WI38 (cell line): Measurements from ENCODE around the gene BICRA.

Source experiments
- H3K4me3 ChIP-seq: 2 replicates; pipeline ENCODE4 v1.5.1; 2011; ENCODE audit warnings: low read depth, mild to moderate bottlenecking, control low read depth, low read length
- TF ChIP-seq, protein P1 (sequence below): IDR thresholded peaks from 2 replicates; pipeline ENCODE4 v1.5.1; 2012; ENCODE audit warnings: low read depth, mild to moderate bottlenecking, control low read depth, low read length

BICRA gene

DNA sequence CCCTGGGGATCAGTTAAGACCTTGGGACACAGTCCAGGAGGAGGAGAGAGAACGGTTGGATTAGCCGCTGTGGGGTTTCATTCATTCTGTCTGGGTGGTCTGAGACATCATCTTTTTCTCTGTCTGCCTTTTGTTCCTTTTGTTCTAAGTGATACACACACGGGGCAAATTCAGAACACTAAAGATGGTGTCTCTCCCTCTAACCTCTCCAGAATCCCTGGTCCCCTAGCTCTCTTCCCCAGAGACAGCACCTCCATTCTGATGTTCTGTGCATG, 5.0 kb downstream of the BICRA start:
- TF ChIP-seq, protein P1, sequence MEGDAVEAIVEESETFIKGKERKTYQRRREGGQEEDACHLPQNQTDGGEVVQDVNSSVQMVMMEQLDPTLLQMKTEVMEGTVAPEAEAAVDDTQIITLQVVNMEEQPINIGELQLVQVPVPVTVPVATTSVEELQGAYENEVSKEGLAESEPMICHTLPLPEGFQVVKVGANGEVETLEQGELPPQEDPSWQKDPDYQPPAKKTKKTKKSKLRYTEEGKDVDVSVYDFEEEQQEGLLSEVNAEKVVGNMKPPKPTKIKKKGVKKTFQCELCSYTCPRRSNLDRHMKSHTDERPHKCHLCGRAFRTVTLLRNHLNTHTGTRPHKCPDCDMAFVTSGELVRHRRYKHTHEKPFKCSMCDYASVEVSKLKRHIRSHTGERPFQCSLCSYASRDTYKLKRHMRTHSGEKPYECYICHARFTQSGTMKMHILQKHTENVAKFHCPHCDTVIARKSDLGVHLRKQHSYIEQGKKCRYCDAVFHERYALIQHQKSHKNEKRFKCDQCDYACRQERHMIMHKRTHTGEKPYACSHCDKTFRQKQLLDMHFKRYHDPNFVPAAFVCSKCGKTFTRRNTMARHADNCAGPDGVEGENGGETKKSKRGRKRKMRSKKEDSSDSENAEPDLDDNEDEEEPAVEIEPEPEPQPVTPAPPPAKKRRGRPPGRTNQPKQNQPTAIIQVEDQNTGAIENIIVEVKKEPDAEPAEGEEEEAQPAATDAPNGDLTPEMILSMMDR = no peak
- no peak overlapping the region for H3K4me3 ChIP-seq

DNA sequence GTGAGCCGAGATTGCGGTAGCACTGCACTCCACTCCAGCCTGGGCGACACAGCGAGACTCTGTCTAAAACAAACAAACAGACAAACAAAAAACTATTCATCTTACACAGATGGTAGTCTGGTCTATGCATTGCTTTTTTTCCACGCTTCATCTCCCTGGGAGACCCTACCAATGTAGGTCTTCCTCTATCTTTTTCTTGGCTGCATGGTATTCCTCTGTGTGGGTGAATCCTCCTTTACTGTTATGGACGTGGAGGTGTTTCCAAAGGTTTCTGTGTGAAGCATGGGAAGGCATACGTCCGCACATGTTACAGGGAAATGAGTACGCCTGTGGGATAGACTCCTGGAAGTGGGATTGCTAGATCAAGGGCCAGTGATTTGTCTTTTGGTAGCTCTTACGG, 5.6 kb downstream of the BICRA start:
- H3K4me3 ChIP-seq = no peak overlapping the region
- TF ChIP-seq, protein P1 = no peak

DNA sequence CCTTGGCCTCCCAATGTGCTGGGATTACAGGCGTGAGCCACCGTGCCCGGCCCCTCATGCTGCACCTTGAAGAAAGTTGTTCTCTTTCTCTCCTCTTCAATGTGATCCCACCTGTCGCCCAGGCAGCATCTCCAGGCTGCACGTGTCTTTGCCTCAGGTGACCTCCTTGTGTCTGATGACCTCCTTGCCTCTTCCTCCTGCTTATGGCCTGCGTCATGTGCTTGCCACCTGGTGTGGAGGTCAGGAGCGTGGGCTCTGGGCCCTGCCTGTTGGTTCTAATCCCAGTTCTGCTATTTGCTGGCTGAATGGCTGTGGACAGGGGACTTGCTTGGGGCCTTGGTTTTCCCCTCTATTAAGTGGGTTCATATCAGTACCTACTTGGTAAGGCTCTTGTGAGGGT, 6.3 kb downstream of the BICRA start:
- H3K4me3 ChIP-seq = no peak overlapping the region
- TF ChIP-seq, protein P1 = no peak

DNA sequence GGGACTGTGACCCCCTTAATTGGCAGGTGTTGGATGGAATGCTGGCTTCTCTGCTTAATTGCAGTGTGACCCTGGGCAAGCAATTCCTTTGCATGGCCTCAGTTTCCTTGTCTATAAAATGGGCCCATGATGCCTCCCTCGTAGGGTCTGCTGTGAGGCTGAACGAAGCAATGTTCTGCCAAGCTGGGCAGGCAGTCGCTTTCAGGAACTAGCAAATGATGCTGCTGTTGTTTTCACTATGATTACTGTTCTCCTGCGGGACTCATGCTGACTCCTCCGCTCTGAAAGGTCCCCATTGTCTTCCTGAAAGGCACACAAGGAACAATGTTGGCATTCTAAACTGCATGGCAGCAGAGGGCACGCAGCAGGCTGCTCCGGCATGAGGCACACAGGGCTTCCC, 6.8 kb downstream of the BICRA start:
- no peak overlapping the region for H3K4me3 ChIP-seq
- TF ChIP-seq, protein P1 = no peak

DNA sequence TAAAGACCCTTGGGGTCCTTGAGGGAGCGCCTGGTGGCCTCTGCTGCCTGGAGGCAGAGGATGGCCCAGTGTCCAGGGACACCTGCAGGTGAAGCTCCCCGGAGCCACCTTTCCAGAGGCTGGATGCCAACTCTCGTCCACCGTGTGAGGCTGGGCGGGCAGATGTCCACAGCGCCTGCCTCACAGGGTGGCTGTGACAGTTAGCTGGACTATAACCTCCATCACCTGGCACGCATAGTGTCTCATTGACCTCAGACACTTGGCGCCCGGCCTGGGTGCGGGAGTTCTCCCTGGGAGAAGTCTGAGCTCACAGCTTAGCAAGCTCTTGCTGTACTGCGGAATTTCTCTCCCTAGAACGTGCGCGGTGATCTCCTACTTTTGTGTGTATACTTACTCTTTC, 9.8 kb downstream of the BICRA start:
- TF ChIP-seq, protein P1 = no peak
- H3K4me3 ChIP-seq = no peak overlapping the region

DNA sequence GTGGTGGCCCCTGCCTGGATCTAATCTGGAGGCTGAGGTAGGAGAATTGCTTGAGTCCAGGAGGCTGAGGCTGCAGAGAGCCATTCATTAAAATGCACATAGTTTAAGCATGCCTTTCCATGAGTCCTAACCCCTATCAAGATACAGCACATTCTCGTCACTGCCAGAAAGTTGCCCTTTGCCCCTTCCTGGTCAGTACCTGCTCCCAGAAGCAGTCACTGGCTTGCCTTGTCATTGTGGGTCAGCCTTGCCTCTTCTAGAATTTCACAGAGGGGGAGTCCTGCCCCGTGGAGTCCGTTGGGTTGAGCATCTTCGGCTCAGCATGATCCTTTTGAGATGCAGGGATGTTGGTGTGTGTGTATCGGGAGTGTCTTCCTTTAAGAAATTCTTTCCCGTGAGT, 10.8 kb downstream of the BICRA start:
- no peak overlapping the region for H3K4me3 ChIP-seq
- TF ChIP-seq, protein P1 = no peak

DNA sequence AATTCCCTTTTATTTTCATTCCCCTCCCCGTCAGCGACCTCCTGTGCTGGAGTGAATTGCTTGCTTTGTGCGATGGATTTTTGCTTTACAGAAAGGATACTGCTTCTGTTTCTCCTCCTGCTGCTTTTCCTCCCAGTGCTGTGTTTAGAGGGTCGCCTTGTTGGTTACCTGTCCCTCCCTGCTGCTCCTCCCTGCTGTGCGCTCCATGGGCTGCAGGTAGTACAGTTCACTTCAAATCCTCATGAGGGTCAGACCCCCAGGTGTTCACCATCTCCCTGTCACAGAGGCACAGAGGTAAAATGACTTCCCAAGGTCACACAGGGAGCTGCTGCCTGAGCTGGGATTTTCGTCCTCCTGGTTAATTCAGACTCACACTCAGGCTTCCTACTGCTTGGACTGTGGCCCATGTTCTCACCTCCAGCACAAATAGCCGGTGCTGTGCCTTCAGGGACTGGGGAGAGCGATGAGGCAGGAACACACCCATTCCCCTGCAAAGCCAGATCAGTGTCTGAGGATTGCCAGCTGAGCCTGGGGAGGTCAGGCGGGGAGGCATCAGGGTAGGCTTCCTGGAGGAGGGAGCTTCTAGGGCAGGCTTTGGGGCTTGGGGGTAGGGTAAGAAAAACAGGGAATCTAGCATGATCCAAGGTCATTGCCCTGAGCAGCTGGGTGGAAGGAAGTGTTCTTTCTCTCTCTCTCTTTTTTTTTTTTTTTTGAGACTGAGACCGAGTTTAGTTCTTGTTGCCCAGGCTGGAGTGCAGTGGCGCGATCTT, 14.4 kb downstream of the BICRA start:
- no peak overlapping the region for H3K4me3 ChIP-seq
- TF ChIP-seq, protein P1 = no peak
